ENCODE measurements around the gene FGF14.

Gene FGF14

DNA sequence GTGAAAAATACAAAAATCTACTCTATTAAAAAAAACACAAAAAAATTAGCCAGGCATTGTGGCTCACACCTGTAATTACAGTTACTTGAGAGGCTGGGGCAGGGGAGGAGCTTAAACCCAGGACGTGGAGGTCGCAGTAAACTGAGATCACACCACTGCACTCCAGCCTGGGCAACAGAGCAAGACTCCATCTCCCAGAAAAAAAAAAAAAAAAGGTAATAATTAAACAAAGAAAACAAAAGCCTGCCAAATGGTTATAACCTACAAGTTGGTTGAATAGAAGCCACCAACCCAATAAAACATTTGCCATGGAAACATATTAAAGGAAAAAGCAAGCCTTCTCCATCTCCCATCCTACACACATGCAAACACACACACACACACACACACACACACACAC lies 694.2 kb downstream of the FGF14 start:
- H3K36me3 ChIP-seq (ENCODE audit: control insufficient read depth in 2 of 2, insufficient read depth in 1 of 2, low read length in 2 of 2): no peaks in the 10 kb centered on the region
- H3K27ac ChIP-seq (ENCODE audit: extremely low read depth, low read depth, low read length): no peak overlapping the region
- POLR2A ChIA-PET: no interaction called here
- H3K4me1 ChIP-seq (ENCODE audit: control insufficient read depth, insufficient read depth, low read length): no peaks in the 10 kb centered on the region
- CTCF ChIA-PET: interaction anchor here (0.7 kb wide), 1 partner anchor 234 kb away, joined by 3 read pairs; no protein-coding TSS in a partner anchor
- no peaks in the 10 kb centered on the region for H3K9me3 ChIP-seq (ENCODE audit: control insufficient read depth, insufficient read depth, low read depth, low read length)
- TF ChIP-seq ZNF366 (tag by site-specific recombination; conservative IDR thresholded peaks at IDR 0.05) (no peak), ZNF677 (tag by site-specific recombination; IDR thresholded peaks at IDR 0.05) (no peak), ZNF24 (tag by site-specific recombination; IDR thresholded peaks at IDR 0.05) (no peak), KLF7 (tag by site-specific recombination; IDR thresholded peaks at IDR 0.05; ENCODE audit: borderline replicate concordance) (no peak)
- TF ChIP-seq, protein P1, sequence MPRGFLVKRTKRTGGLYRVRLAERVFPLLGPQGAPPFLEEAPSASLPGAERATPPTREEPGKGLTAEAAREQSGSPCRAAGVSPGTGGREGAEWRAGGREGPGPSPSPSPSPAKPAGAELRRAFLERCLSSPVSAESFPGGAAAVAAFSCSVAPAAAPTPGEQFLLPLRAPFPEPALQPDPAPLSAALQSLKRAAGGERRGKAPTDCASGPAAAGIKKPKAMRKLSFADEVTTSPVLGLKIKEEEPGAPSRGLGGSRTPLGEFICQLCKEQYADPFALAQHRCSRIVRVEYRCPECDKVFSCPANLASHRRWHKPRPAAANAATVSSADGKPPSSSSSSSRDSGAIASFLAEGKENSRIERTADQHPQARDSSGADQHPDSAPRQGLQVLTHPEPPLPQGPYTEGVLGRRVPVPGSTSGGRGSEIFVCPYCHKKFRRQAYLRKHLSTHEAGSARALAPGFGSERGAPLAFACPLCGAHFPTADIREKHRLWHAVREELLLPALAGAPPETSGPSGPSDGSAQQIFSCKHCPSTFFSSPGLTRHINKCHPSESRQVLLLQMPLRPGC (tag by site-specific recombination; IDR thresholded peaks at IDR 0.05): no peak
- TF ChIP-seq, protein P2, sequence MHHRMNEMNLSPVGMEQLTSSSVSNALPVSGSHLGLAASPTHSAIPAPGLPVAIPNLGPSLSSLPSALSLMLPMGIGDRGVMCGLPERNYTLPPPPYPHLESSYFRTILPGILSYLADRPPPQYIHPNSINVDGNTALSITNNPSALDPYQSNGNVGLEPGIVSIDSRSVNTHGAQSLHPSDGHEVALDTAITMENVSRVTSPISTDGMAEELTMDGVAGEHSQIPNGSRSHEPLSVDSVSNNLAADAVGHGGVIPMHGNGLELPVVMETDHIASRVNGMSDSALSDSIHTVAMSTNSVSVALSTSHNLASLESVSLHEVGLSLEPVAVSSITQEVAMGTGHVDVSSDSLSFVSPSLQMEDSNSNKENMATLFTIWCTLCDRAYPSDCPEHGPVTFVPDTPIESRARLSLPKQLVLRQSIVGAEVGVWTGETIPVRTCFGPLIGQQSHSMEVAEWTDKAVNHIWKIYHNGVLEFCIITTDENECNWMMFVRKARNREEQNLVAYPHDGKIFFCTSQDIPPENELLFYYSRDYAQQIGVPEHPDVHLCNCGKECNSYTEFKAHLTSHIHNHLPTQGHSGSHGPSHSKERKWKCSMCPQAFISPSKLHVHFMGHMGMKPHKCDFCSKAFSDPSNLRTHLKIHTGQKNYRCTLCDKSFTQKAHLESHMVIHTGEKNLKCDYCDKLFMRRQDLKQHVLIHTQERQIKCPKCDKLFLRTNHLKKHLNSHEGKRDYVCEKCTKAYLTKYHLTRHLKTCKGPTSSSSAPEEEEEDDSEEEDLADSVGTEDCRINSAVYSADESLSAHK (tag by site-specific recombination; IDR thresholded peaks at IDR 0.05): no peak
- H3K4me3 ChIP-seq (ENCODE audit: low read depth, low read length): no peak overlapping the region

DNA sequence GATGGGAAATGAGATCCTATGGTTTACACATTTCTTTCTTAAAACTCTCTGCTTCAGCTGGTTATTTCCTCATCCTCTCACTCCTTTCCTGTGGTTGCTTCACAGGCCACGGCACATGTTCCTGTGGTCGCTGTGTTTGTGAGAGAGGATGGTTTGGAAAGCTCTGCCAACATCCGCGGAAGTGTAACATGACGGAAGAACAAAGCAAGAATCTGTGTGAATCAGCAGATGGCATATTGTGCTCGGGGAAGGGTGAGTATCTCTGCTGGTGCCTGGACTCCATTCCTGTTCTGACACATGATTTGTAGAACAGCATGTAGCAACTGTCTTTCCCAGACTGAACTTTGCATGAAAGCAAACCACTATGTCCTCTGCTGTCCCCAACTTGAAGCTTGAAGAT lies 695.2 kb downstream of the FGF14 start:
- POLR2A ChIA-PET: no interaction called here
- Histone ChIP-seq H3K4me3 (ENCODE audit: low read depth, low read length) (no peak overlapping the region), H3K27ac (ENCODE audit: extremely low read depth, low read depth, low read length) (no peak overlapping the region), H3K36me3 (ENCODE audit: control insufficient read depth in 2 of 2, insufficient read depth in 1 of 2, low read length in 2 of 2) (no peaks in the 10 kb centered on the region), H3K9me3 (ENCODE audit: control insufficient read depth, insufficient read depth, low read depth, low read length) (no peaks in the 10 kb centered on the region), H3K4me1 (ENCODE audit: control insufficient read depth, insufficient read depth, low read length) (no peaks in the 10 kb centered on the region)
- TF ChIP-seq SALL2 (tag by site-specific recombination; IDR thresholded peaks at IDR 0.05; ENCODE audit: borderline replicate concordance) (no peak), ZNF138 (tag by site-specific recombination; IDR thresholded peaks at IDR 0.05; ENCODE audit: borderline replicate concordance) (no peak), ZNF791 (tag by site-specific recombination; IDR thresholded peaks at IDR 0.05) (no peak), PRDM6 (tag by site-specific recombination; IDR thresholded peaks at IDR 0.05) (no peak), SP7 (tag by site-specific recombination; IDR thresholded peaks at IDR 0.05) (no peak), KLF17 (tag by site-specific recombination; IDR thresholded peaks at IDR 0.05) (no peak), ZFP69B (tag by site-specific recombination; IDR thresholded peaks at IDR 0.05) (no peak), ZNF184 (tag by site-specific recombination; IDR thresholded peaks at IDR 0.05) (no peak), ZNF121 (tag by site-specific recombination; IDR thresholded peaks at IDR 0.05) (no peak), ZNF768 (tag by site-specific recombination; IDR thresholded peaks at IDR 0.05) (no peak), ZNF146 (tag by site-specific recombination; IDR thresholded peaks at IDR 0.05) (no peak), ZNF423 (tag by site-specific recombination; IDR thresholded peaks at IDR 0.05) (no peak), TCF7L2 (IDR thresholded peaks at IDR 0.05; ENCODE audit: borderline replicate concordance, low read depth, low read length) (no peak), ZNF391 (tag by site-specific recombination; IDR thresholded peaks at IDR 0.05; ENCODE audit: borderline replicate concordance, low read depth) (no peak), ZNF112 (tag by site-specific recombination; IDR thresholded peaks at IDR 0.05) (no peak), ZNF23 (tag by site-specific recombination; IDR thresholded peaks at IDR 0.05; ENCODE audit: borderline replicate concordance) (no peak)
- CTCF ChIA-PET: no interaction called here
